NOMO-1 (cell line): ENCODE data around the gene SPOUT1.

ENCODE experiments used
- DNase-seq, 2 experiments: peaks; one replicate each; lab custom pipeline; 2025; ENCODE audit not compliant: unreplicated experiment in 2 of 2; lab: John Stamatoyannopoulos, UW

Gene SPOUT1

DNA sequence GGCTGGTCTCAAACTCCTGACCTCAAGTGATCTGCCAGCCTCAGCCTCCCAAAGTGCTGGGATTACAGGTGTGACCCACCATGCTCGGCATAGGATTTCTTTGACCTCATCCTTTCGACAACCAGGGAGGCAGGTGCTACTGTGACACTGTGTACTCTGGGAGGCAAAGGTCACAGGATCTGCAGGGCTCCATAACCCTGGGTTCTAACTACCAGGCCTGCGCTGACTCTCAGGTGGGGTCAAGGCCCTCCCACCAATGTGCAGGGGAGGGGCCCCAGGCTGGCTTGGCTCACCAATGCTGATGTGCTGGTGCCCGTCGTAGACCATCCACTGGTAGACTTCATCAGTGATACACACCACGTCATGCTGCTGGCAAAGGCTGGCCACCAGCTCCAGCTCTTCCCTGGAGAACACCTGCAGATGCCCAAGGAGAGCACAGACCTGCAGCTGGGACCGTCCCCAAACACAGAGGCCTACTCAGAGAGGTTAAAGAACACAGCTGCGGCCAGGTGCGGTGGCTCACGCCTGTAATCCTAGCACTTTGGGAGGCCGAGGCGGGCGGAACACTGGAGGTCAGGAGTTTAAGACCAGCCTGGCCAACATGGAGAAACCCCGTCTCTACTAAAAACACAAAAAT lies 7.0 kb upstream of the SPOUT1 start:
- DNase-seq: no peak

DNA sequence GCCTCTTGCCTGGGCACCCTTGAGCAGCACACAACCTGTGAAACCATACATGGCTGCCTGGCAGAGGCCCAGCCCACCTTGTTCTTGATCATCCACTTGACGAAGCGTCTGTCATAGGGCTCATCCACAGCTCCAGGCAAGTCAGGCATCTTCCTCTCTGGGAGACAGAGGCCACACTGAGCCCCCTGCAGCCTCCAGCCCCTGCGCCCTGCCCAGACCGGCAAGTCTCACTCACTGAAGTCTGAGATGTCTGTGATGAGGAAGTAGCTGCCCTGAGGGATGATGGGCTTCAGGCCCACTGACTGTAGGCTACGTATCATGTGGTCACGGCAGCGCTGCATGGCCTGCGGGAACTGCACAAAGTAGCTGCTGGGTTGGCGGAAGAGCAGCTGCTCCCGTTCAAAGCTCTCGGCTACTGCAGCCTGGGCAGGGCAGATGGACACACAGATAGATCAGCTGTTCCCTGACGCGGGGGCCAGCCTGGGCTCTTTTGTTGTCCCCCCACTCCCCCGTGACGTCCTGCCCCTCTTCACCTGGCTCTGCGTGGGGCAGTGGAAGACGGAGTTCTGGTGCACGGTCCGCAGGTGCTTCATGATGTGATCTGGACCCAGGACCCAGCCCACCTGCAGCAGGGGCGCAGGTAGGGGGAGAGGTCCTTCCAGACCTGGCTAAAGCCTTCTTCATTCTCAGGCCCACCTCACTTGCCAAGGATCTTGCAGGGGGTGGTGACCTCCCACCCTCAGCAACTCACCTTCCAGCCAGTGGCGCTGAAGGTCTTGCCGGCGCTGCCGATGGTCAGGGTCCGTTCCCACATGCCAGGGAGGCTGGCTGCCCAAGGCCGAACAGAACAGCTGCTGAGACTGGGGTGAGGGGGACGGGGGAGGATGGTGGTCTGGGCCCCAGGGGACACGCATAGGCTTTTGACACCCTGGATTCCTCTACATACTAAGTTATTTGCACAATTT lies 5.9 kb upstream of the SPOUT1 start:
- DNase-seq: no peak

DNA sequence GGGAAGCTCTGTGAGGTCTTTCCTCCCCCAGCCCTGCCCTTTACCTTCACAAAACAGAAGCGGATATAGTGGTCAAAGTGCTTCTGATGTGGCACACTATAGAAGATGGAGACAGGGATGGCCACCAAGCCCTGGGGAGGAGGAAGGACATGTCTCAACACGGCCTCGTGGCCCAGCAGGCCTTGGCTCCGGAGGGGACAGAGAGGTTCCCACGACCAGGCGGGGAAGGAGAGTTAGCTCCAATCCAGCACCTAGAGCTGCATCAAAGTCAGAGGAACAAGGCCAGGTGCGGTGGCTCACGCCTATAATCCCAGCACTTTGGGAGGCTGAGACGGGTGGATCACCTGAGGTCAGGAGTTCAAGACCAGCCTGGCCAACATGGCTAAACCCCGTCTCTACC lies 4.1 kb upstream of the SPOUT1 start:
- no peak for DNase-seq

DNA sequence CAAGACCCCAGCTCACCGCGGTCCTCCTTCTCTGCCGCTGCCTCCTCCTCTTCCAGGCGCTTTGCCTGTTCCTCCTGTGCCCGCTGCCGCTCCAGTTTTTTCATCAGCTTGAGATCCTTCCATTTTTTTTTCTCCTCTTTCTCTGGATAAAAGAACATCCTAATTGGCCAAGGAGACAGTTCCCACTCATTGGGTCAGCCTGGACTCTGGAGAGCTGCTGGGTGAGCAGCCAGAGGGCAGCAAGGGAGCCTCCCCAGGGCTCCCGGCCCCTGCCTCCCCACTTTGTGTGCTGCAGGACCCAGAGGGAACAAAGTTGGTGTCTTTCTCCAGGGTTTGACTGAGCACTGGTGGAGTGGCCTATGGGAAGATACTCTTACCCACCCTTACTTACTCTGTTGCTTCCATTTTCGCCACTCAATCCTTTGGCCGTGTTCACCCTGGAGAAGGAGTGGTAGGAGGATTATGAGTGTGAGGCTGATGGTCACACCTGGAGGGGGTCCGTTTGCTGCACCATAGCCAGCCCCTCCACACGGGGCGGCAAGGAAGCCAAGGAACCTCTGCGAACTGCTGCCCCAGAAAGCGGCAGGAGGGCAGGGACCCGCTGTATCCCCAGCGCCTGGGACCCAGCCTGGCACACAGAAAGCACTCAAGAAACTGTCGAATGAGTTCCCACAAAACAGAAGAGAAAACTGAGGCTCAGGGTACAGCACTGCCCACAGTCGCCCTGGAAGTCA lies 708 bp downstream of the SPOUT1 start:
- no peak for DNase-seq

DNA sequence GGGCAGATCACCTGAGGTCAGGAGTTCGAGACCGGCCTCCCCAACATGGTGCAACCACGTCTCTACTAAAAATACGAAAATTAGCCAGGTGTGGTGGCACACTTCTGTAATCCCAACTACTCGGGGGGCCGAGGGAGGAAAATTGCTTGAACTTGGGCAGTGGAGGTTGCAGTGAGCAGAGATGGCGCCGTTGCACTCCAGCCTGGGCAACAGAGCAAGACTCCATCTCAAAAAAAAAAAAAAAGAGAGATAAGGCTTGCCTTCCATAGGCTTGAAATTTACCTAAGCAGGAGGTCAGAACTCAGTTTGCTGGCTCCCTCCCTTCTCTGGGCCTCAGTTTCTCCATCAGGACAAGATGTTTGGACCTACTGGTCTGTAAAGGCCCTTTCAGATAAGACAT lies 1.3 kb downstream of the SPOUT1 start:
- DNase-seq: no peak

DNA sequence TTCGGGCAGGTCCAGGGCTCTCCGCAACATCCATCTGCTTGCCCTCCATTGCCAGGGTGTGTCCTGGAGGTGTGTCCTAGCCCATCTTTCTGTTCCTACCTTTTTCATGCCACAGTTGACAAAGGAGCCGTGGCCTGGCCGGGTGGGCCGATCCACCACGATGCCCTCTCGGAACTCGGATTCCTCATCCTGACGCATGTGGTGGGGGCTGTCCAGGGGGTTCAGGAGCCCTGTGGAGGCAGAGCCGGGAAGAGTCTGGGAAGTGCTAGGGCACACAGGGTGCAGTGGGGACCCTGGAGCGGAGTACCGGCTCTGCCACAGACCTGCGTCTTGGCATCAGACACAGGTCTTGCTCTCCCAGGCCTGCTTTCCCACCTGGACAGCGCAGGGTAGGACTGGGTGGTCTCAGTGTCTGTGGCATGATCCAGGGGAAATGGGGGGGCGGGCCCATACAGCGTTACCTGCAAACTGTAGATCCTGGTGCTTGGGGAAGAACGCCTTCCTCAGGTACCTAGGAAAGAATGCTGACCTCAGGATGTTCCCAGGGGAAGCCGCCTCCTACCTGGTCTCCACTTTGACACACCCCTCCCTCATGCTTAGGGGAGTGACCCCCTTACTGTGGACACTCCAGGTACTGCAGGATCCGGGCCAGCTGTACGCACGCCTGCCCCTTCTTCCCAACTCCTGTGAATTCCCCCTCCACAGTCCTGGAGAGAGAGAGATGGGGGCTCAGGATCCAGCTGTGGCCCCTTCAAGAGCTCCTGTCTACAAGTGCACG lies 3.5 kb downstream of the SPOUT1 start:
- no peak for DNase-seq

DNA sequence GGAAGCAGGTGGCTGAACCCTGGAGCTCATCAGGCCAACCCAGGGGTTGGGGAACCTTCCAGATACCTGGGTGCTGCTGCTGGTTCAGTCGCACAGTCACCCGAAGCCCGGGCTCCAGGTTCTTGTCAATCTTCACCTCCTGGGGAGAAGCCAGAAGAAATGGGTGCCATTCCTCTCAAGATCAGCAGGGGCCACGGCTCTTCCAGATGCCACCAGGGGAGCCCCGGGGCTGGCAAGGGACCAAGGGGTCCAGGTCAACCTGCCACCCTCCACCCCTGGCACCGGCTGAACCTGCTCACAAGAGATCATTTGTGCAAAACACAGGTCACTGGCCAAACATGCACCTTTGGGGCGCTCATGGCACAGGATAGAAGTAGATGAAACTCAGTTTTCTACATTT lies 4.7 kb downstream of the SPOUT1 start:
- no peak for DNase-seq

DNA sequence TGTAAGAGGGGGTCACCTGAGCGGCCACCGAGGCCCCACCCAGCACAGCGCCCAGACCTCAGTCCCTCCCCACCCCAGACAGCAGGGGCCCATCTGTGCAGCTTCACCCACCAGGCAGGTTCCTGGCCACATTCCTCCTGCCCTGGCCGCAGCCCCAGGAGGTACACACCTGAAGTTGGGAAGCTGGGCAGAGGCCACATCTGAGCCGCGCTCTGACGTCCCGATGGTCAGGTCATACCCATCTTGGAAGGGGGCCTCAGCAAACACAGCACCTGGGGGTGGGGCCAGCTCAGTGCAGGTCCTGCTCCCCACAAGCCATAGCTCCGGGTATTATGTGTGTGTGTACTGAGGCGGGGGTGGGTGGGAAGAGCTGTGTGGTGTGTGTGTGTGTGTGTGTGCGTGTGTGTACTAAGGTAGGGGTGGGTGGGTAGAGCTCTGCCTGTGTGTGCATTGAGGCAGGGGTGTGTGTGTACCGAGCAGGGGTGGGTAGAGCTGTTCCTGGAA lies 5.6 kb downstream of the SPOUT1 start:
- no peak for DNase-seq

DNA sequence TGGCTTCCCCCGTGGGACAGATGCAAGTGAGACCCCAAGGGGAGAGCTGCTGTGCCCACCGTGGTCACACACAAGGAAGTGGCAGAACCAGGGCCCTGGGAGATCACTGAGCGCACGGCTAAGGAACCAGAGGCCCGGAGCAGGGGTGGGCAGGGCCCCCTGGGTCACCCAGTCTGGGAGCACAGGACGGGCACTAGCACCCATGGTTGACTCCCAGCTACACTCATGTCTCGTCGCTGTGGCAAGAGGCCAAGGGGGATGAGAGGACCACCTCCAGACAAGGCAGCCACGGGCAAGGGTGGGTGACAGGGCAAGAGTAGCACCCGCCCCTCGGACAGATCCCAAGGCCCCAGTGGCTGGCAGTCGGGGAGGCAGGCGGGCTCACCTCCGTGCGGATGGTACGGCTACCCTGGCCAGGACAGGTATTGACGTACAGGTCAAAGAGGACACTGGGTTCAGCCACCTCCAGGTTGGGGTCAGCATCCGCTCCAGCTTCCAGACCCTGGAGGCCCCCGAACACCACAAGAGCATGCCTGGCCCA lies 6.2 kb downstream of the SPOUT1 start:
- no peak for DNase-seq

DNA sequence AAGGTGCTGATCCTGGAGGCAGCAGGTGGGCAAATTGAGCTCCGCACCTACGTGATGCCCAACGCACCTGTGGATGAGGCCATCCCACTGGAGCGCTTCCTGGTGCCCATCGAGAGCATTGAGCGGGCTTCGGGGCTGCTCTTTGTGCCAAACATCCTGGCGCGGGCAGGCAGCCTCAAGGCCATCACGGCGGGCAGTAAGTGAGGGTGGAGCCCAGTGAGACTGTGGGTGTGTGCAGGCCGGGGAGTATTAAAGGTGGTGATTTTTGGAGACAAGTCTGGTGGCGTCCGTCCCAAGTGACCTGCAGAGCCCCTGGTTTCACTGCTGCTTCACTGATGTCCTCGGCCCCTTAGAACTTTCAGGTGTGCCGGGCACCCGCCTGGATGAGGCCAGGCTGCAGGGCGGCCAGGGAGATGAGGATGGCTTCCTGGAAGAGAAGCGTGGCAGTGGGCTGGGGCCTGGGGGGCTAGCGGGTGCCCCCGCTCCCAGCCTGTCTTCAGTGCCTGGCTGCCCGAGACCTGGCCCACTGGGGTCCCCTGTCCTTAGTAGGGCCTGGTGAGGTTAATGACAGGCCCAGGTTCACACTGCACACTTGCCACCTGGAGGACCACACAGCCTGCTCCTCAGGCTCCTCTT lies 7.1 kb downstream of the SPOUT1 start:
- no peak for DNase-seq

DNA sequence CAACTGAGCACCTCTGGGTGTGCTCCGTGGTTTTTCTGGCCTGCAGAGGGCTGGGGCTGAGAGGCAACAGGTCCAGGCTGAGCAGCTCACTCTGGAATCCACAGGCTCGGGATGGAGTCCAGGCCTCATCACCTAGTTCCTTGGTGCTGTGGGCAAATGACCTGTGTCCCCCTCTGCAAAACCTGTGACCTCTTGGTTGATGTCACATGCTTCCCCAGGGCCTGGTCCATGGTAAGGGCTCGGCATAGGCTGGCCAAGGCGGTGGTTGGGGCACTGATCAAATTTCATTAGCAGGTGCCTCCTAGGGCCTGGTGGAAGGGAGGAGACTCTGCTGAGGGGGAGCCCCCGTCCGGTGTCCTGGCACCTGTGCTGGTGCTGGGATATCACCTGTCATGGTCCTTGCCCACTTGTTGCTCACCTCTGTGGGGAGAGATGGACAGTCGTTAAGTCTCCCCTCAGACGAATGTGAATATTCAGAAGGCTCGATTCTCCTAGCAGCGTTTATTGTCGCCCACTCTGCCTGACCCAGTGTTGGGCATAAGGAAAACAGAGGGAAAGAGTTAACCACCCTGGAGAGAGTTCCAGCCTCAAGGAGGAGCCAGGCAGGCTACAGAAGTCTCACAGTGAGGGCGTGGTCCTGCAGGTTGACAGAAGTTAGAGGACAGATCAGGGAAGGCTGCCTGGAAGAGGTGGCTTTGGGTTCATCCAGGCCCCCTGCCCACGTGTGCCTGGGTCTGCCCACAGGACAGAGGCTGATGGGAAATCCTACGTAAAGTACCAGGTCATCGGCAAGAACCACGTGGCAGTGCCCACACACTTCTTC lies 7.8 kb downstream of the SPOUT1 start:
- DNase-seq: no peak

DNA sequence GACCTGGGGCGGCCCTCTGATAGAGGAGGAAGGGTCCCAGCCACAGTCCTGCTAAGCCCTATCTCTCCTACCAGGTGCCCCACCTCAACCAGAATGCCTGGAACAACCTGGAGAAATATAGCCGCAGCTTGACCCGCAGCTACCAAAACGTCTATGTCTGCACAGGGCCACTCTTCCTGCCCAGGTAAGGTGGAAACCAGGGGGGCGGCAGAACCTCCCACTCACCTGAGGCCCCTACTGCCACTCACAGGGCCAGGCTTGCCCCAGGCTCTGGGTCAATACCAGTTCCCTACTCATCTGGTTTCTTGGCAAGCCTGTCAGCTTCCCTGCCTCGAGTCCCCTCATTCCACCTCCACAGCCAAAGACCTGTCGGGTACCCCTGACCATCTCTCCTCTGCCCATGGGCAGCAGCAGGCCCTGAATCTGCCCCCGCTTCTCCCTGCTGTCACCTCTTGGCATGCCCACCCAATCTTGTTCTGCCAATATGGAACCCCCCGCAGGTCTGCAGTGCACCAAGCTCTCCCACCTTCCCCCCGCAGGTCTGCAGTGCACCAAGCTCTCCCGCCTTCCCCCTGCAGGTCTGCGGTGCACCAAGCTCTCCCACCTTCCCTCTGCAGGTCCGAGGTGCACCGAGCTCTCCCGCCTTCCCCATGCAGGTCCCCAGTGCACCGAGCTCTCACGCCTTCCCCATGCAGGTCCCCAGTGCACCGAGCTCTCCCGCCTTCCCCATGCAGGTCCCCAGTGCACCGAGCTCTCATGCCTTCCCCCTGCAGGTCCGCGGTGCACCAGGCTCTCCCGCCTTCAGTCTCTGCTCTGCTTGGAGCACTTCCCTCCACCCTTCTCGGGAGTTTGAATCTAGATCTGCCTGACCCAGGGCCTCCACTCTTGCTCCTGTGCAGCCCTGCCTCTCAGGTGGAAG lies 8.7 kb downstream of the SPOUT1 start:
- DNase-seq: no peak

DNA sequence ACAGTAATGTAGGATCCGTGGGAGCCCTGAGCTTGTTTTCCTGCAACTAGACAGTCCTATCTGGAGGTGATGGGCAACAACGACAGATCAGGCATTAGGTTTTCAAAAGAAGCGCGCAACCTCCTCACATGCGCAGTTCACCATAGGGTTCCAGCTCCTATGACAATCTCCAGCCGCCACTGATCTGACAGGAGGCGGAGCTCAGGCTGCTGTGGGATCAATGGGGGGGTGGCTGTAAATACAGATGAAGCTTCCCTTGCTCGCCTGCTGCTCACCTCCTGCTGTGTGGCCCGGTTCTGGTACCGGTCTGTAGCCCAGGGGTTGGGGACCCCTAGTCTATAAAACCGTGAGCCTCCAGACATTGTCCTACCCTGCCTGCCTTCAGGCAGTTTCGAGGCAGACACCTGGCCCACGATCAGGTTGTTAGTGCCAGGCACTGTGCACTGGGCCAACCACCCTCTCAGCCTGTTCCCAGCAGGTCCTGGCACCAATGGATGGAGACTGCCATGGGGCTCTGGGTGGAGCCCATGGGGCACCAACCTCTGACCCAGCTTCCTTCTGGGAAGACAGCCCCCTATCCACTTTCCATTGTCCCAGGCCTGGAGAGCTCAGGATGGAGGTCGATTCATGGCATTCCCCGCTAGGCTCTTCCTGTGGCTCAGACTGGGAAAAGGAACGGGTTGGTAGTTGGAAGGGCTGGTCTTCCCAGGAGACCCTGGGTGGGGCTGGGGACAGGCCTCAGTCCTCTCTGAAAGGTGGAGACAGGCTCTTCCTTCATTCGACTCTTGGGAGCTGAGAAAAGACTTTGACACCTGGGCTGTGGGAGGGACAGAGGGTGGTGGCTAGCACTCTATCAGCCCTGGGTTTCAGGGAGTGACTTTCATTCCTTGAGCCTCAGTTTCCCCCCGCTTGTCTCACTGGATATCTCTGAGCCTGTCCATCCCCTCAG lies 9.6 kb downstream of the SPOUT1 start:
- DNase-seq: no peak

DNA sequence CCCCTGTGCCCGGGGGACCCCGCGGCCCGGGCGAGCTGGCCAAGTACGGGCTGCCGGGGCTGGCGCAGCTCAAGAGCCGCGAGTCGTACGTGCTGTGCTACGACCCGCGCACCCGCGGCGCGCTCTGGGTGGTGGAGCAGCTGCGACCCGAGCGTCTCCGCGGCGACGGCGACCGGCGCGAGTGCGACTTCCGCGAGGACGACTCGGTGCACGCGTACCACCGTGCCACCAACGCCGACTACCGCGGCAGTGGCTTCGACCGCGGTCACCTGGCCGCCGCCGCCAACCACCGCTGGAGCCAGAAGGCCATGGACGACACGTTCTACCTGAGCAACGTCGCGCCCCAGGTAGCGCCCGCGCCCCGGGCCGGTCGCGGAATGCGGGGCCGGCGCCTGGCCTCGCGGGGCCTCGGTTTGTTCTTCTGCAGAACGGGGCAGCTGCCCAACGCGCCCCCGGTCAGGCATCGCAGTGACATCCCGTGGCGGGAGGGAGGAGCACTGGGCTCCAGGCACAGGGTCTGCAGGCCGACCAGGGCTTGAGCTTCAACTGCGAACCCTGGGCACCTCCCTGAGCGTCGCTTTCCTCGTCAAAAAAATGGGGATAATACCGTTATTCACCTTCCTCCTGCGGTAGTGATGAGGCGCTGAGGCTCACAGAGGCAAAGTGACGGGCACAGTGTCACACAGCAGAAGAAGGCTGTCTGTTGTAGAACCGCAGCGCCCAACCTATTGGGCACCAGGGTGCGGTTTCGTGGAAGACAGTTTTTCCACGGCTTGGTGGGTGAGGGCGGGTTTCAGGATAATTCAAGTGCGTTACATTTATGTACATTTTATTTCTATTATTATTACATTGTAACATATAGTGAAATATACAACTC lies 10.5 kb downstream of the SPOUT1 start:
- DNase-seq: no peak

DNA sequence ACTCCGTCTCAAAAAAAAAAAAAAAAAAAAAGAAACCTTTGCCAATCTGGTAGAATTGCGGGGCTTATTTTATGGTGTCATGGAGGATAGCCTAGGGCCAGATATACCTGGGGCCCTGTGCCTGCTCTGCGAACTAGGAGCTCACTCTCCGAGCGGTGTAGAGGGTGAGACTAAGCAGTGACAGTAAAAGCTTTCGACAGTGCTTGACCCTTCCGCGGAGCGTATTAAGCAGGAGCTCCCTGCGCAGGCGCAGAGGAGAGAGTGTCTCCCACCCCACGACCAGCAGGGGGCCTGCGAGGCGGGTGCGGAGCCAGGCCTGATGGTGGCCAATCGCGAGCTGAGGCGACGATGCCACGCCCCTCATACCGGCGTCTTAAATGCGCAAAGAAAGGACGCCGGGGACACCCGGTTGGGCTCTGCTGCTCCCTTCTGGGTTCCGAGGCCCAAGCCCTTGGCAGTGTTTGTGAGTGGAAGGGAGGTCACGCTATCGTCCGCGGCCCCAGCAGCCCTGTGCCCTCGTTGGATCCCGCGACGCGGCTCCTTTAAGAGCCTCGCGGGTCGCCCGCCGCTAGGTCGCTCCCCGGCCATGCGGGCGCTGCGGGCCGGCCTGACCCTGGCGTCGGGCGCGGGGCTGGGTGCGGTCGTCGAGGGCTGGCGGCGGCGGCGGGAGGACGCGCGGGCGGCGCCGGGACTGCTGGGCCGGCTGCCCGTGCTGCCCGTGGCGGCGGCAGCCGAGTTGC lies 11.3 kb downstream of the SPOUT1 start, which contains the start of gene ENDOG:
TSS of gene ENDOG (plus strand) at position 402 of the 740 bp plus-strand sequence. CDS start at position 587, 185 bp downstream.
- peak; percentile 95 to 96 for DNase-seq
